Parathyroid adenoma (tissue), 2 donors: ENCODE data around the gene EOMES.

Source experiments
- H2AFZ ChIP-seq: fragments of 300-600 bp; sonication (generic); one replicate; pipeline ENCODE4 v1.7.0; 2017; ENCODE audit warnings: antibody characterized with exemption, mild to moderate bottlenecking
- H3K27ac ChIP-seq: fragments of 300-600 bp; sonication (generic); one replicate; pipeline ENCODE4 v1.7.0; 2017
- H3K27me3 ChIP-seq: fragments of 300-600 bp; sonication (generic); one replicate; pipeline ENCODE4 v1.7.0; 2017; ENCODE audit warnings: low read length; ENCODE audit not compliant: control insufficient read depth, insufficient read depth
- H3K36me3 ChIP-seq: fragments of 300-600 bp; sonication (generic); one replicate; pipeline ENCODE4 v1.7.0; 2017; ENCODE audit warnings: low read length; ENCODE audit not compliant: control insufficient read depth, insufficient read depth
- H3K4me1 ChIP-seq: fragments of 300-600 bp; sonication (generic); one replicate; pipeline ENCODE4 v1.7.0; 2017; ENCODE audit warnings: control low read depth
- H3K4me2 ChIP-seq: fragments of 300-600 bp; sonication (generic); one replicate; pipeline ENCODE4 v1.7.0; 2017; ENCODE audit warnings: low read length
- H3K4me3 ChIP-seq: fragments of 300-600 bp; sonication (generic); one replicate; pipeline ENCODE4 v1.7.0; 2017; ENCODE audit warnings: low read depth, low read length
- H3K79me2 ChIP-seq: fragments of 300-600 bp; sonication (generic); one replicate; pipeline ENCODE4 v1.7.0; 2017; ENCODE audit warnings: control low read depth
- H3K9ac ChIP-seq: fragments of 300-600 bp; sonication (generic); one replicate; pipeline ENCODE4 v1.7.0; 2017; ENCODE audit warnings: mild to moderate bottlenecking
- H3K9me3 ChIP-seq: fragments of 300-600 bp; sonication (generic); one replicate; pipeline ENCODE4 v1.7.0; 2017; ENCODE audit warnings: low read length; ENCODE audit not compliant: control insufficient read depth
- TF ChIP-seq, protein P1 (sequence below): fragments of 300-600 bp; sonication (generic); IDR thresholded peaks from one replicate; pipeline ENCODE4 v1.7.0; 2017; ENCODE audit warnings: antibody characterized with exemption, mild to moderate bottlenecking
- donor health status: primary hyperparathyroidism.

Gene EOMES

DNA sequence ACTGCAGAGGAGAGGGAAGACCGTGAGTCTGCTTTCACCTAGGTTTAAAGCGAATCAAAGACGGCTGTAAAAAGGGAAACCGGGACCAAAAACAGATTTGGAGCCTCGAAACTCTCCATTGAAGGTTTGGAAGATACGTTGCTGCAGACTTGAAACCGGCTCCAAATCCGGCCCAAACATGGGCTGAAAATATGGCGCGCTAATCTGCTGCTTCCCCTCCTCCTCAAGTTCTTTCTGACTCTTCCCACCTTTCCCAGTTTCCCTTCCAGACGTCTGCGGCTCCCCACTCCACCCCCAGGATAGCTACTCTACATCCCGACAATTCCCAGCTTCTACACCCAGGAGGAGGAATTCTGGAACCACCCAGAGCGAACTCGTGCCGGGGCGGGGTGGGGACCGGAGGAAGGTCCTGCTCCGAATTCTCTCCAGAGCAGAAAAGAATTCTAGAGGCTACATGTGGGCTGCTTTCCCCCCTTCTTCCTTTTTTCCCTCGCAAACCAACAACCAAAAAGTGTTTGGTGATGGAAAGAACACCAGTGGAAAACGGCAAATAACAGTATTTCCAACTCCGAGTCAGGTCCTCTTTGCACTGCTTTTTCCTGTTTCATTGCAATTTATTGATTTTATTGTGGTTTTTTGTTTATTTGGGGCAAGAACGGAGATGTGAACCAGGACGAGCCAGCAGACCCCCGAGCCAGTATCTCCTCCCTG lies 8.5 kb downstream of the EOMES start:
- peak overlapping the region; percentile 56 for H3K4me3 ChIP-seq
- H3K4me1 ChIP-seq: peaks cover 5% of the 10 kb centered on the region
- no peak overlapping the region for H3K9ac ChIP-seq
- TF ChIP-seq, protein P1, sequence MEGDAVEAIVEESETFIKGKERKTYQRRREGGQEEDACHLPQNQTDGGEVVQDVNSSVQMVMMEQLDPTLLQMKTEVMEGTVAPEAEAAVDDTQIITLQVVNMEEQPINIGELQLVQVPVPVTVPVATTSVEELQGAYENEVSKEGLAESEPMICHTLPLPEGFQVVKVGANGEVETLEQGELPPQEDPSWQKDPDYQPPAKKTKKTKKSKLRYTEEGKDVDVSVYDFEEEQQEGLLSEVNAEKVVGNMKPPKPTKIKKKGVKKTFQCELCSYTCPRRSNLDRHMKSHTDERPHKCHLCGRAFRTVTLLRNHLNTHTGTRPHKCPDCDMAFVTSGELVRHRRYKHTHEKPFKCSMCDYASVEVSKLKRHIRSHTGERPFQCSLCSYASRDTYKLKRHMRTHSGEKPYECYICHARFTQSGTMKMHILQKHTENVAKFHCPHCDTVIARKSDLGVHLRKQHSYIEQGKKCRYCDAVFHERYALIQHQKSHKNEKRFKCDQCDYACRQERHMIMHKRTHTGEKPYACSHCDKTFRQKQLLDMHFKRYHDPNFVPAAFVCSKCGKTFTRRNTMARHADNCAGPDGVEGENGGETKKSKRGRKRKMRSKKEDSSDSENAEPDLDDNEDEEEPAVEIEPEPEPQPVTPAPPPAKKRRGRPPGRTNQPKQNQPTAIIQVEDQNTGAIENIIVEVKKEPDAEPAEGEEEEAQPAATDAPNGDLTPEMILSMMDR: no peak
- H3K79me2 ChIP-seq: no peaks in the 10 kb centered on the region
- H3K27ac ChIP-seq: no peak overlapping the region
- no peaks in the 10 kb centered on the region for H3K36me3 ChIP-seq
- H3K27me3 ChIP-seq: no peaks in the 10 kb centered on the region
- no peaks in the 10 kb centered on the region for H3K9me3 ChIP-seq
- H2AFZ ChIP-seq: peak overlapping the region; percentile 74
- H3K4me2 ChIP-seq: peak overlapping the region; percentile 81

DNA sequence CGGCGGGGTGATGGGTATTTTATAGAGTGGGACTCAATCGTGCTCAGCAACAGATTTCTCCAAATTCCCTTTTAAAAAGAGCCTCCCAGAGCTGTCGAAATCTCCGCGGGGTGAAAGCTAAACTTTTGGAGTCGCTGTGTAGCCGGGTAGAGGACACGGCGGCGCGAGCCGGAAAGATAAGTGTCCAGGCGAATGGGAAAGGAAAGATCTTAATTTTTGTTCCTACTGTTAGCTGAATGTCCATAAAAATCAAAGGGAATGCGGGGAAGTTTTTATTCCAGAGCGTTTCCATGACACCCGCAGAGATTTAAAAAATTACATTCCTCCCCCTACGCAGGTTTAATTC lies 9.1 kb downstream of the EOMES start:
- H3K9me3 ChIP-seq: no peaks in the 10 kb centered on the region
- peak overlapping the region; percentile 81 for H3K4me2 ChIP-seq
- no peaks in the 10 kb centered on the region for H3K27me3 ChIP-seq
- peaks cover 5% of the 10 kb centered on the region for H3K4me1 ChIP-seq
- H3K27ac ChIP-seq: no peak overlapping the region
- TF ChIP-seq, protein P1: no peak
- peak overlapping the region; percentile 74 for H2AFZ ChIP-seq
- H3K9ac ChIP-seq: no peak overlapping the region
- H3K79me2 ChIP-seq: no peaks in the 10 kb centered on the region
- H3K4me3 ChIP-seq: peak overlapping the region; percentile 56
- no peaks in the 10 kb centered on the region for H3K36me3 ChIP-seq

GRCh38 chr3:27712136-27713077 lies 9.7 kb downstream of the EOMES start:
- no peak overlapping the region for H3K9ac ChIP-seq
- H3K4me3 ChIP-seq: peak overlapping the region; percentile 56
- peak overlapping the region; percentile 81 for H3K4me2 ChIP-seq
- H3K4me1 ChIP-seq: peaks cover 5% of the 10 kb centered on the region
- H3K36me3 ChIP-seq: no peaks in the 10 kb centered on the region
- no peak overlapping the region for H3K27ac ChIP-seq
- no peaks in the 10 kb centered on the region for H3K79me2 ChIP-seq
- H2AFZ ChIP-seq: peak overlapping the region; percentile 74
- H3K9me3 ChIP-seq: no peaks in the 10 kb centered on the region
- H3K27me3 ChIP-seq: no peaks in the 10 kb centered on the region
- TF ChIP-seq, protein P1: peak; percentile 74

DNA sequence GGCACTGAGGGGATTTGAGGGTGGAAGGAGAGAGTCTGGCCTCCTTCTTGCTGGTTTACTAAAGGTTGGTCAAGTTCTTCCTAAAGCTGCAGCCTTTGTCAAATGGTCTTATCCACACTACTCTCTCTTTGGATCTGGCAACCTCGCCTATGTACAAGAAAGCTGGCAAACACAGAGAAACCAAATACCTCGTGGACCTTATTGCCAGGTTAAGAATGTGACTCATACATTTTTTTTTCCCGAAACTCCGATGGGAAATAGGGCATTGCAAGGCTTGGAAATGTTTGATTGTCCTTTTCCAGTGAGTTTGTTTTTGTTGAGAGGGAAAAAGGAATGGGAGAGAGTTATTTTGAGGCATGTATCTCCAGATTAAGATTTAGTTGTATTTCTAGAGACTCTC lies 13.9 kb downstream of the EOMES start:
- no peak overlapping the region for H3K9ac ChIP-seq
- no peaks in the 10 kb centered on the region for H3K27me3 ChIP-seq
- no peaks in the 10 kb centered on the region for H3K36me3 ChIP-seq
- peaks cover 5% of the 10 kb centered on the region for H3K4me1 ChIP-seq
- H3K9me3 ChIP-seq: no peaks in the 10 kb centered on the region
- H3K27ac ChIP-seq: no peak overlapping the region
- H3K4me3 ChIP-seq: no peak overlapping the region
- TF ChIP-seq, protein P1: no peak
- no peaks in the 10 kb centered on the region for H3K79me2 ChIP-seq
- H2AFZ ChIP-seq: no peak overlapping the region
- no peak overlapping the region for H3K4me2 ChIP-seq
